Measurements from ENCODE around the gene TM9SF1. TPM values are rescaled to one million over a fixed set of nuclear protein-coding genes. Genes with fewer than 3 reads are reported as not detected.

Gene TM9SF1
- polyA plus RNA-seq, 2 of the 4 experiments (the other 2 are of a cell fraction): 48.0 to 62.2 TPM

GRCh38 chr14:24167469-24168114, 27.6 kb downstream of the TM9SF1 start (continued):
- TF ChIP-seq CTCF (IDR thresholded peaks at IDR 0.05) (no peak), HMGXB4 (CRISPR knock-in tag; IDR thresholded peaks at IDR 0.05; ENCODE audit: borderline replicate concordance) (no peak), MYC (IDR thresholded peaks at IDR 0.05; ENCODE audit: borderline replicate concordance, low read length) (no peak), PHF8 (IDR thresholded peaks at IDR 0.05; ENCODE audit: borderline replicate concordance, low read depth) (no peak), RCOR1 (IDR thresholded peaks at IDR 0.05; ENCODE audit: low read depth, low read length) (no peak), HES2 (IDR thresholded peaks at IDR 0.05) (no peak), KDM5A (IDR thresholded peaks at IDR 0.05) (no peak), JUN (IDR thresholded peaks at IDR 0.05) (no peak), HOXA7 (CRISPR knock-in tag; IDR thresholded peaks at IDR 0.05) (no peak), CEBPB (IDR thresholded peaks at IDR 0.05) (no peak), HEYL (CRISPR knock-in tag; IDR thresholded peaks at IDR 0.05) (no peak)

GRCh38 chr14:24165785-24166184, 29.5 kb downstream of the TM9SF1 start:
- H3K4me2 ChIP-seq: no peak overlapping the region
- FAIRE-seq (no peak), ATAC-seq (no peak), DNase-seq (ENCODE audit: low read depth in 1 of 2, low spot score in 1 of 2) (no peak)
- CTCF ChIA-PET: interaction anchor here (0.8 to 7.0 kb wide), 3 partner anchors 19 to 56 kb away, joined by 3 to 168 read pairs (median 6); partner anchors contain the start of genes EMC9, MDP1, PSME2 and RNF31
- 88% methylated on average over 5 of the region's 5 CpGs for WGBS (ENCODE audit: missing lambda C conversion rate)
- H3K27ac ChIP-seq: no peak overlapping the region
- TF ChIP-seq SMC3 (IDR thresholded peaks at IDR 0.05) (no peak), MYC (IDR thresholded peaks at IDR 0.05; ENCODE audit: borderline replicate concordance, low read length) (no peak), FOSB (CRISPR knock-in tag; IDR thresholded peaks at IDR 0.05) (no peak), CBX8 (IDR thresholded peaks at IDR 0.05) (no peak), HMGXB4 (CRISPR knock-in tag; IDR thresholded peaks at IDR 0.05; ENCODE audit: borderline replicate concordance) (no peak), SREBF2 (IDR thresholded peaks at IDR 0.05) (no peak), ATOH8 (CRISPR knock-in tag; IDR thresholded peaks at IDR 0.05; ENCODE audit: low read depth) (no peak), EHF (CRISPR knock-in tag; IDR thresholded peaks at IDR 0.05) (no peak), USF2 (IDR thresholded peaks at IDR 0.05) (no peak), HOXA7 (CRISPR knock-in tag; IDR thresholded peaks at IDR 0.05) (no peak), RAD21 (conservative IDR thresholded peaks at IDR 0.05 in 1 of 2, IDR thresholded peaks at IDR 0.05 in 1 of 2) (no peak), ZC3H11A (IDR thresholded peaks at IDR 0.05) (no peak), CHD4 (IDR thresholded peaks at IDR 0.05; ENCODE audit: borderline replicate concordance) (no peak)
- POLR2A ChIA-PET: no interaction called here
- no peak overlapping the region for H3K4me3 ChIP-seq
- peaks cover 14% of the 10 kb centered on the region for H3K4me1 ChIP-seq
- no peaks in the 10 kb centered on the region for H3K9me3 ChIP-seq
